Caco-2 (cell line): ENCODE results near the gene TNRC18. TPM values are rescaled to one million over a fixed set of nuclear protein-coding genes. Genes with fewer than 3 reads are reported as not detected.
A peak's percentile ranks its signal among the peaks of the same experiment; 100 is the strongest.

Source experiments
- BruUV-seq: library from RNA; stranded (reverse); fragments of 400-500 nt; replicated peaks from 2 replicates; lab custom pipeline; 2021; lab: Mats Ljungman, UMichigan
- CTCF ChIA-PET: fragments of 300-600 bp; sonication (Branson Sonifier 250); formaldehyde crosslinking; loops from one replicate; lab custom pipeline; 2022; ENCODE audit warnings: antibody characterized with exemption; lab: Charles Lee
- POLR2A ChIA-PET: fragments of 300-600 bp; sonication (Branson Sonifier 250); formaldehyde crosslinking; loops from one replicate; lab custom pipeline; 2022; ENCODE audit warnings: antibody characterized with exemption; lab: Charles Lee
- DNase-seq, 2 experiments: peaks; one replicate each; pipeline versions ENCODE4 v3.0.0 to v3.0.0-alpha.2; 2020 to 2022
- H3K27me3 ChIP-seq: replicated peaks from 2 replicates; pipeline ENCODE4 v1.6.0; 2011; ENCODE audit warnings: low read length; ENCODE audit not compliant: control insufficient read depth, insufficient read depth
- H3K36me3 ChIP-seq: 2 replicates; pipeline ENCODE4 v1.5.1; 2011; ENCODE audit warnings: low read length; ENCODE audit not compliant: control insufficient read depth, insufficient read depth
- H3K4me1 ChIP-seq: fragments of 250-450 bp; sonication (Bioruptor Pico); 2 replicates; pipeline ENCODE4 v1.5.1; 2020; ENCODE audit warnings: mild to moderate bottlenecking
- H3K4me3 ChIP-seq: 2 replicates; pipeline ENCODE4 v1.5.1; 2011; ENCODE audit warnings: low read depth, mild to moderate bottlenecking, control low read depth, low read length
- H3K9me3 ChIP-seq: fragments of 250-450 bp; sonication (Bioruptor Pico); 2 replicates; pipeline ENCODE4 v1.5.1; 2020; ENCODE audit warnings: mild to moderate bottlenecking, moderate library complexity
- H3K27ac Mint-ChIP-seq: one replicate; pipeline ENCODE4 v1.8.0; 2022; ENCODE audit warnings: mixed read lengths; ENCODE audit not compliant: unreplicated experiment
- H3K27me3 Mint-ChIP-seq: one replicate; pipeline ENCODE4 v1.8.0; 2022; ENCODE audit warnings: mixed read lengths; ENCODE audit not compliant: insufficient read depth, unreplicated experiment
- H3K36me3 Mint-ChIP-seq: one replicate; pipeline ENCODE4 v1.8.0; 2022; ENCODE audit warnings: mild to moderate bottlenecking, mixed read lengths; ENCODE audit not compliant: insufficient read depth, unreplicated experiment
- H3K4me1 Mint-ChIP-seq: one replicate; pipeline ENCODE4 v1.8.0; 2022; ENCODE audit warnings: low read depth, mixed read lengths; ENCODE audit not compliant: unreplicated experiment
- H3K4me3 Mint-ChIP-seq: one replicate; pipeline ENCODE4 v1.8.0; 2022; ENCODE audit warnings: mild to moderate bottlenecking, moderate library complexity, mixed read lengths; ENCODE audit not compliant: unreplicated experiment
- H3K9me3 Mint-ChIP-seq: one replicate; pipeline ENCODE4 v1.8.0; 2022; ENCODE audit warnings: mixed read lengths; ENCODE audit not compliant: unreplicated experiment
- CTCF ChIP-seq, 2 experiments: fragments of 200-600 bp in 1 of 2; IDR thresholded peaks; 1 replicate in 1 of 2; 2 replicates in 1 of 2; pipeline versions ENCODE4 v1.5.1 to v1.8.0; 2011 to 2022; ENCODE audit warnings: antibody characterized with exemption in 1 of 2, control low read depth in 1 of 2, inconsistent platforms in 1 of 2, low read depth in 1 of 2, low read length in 1 of 2, mild to moderate bottlenecking in 1 of 2, moderate library complexity in 1 of 2; ENCODE audit not compliant: insufficient read depth in 1 of 2, severe bottlenecking in 1 of 2, unreplicated experiment in 1 of 2
- intact Hi-C: fragments of 100-400 bp; cut with micrococcal nuclease; formaldehyde crosslinking; loops from one replicate; pipeline ENCODE4 v1.10.0; 2022; ENCODE audit not compliant: unreplicated experiment
- total RNA-seq: library from RNA; stranded (reverse); gene quantifications from 2 replicates; pipeline ENCODE4 v1.2.3, GENCODE V29; 2022

TNRC18 gene
- total RNA-seq, 1 experiment from 2014 or later = 75.6 TPM

- H3K36me3 ChIP-seq = 0 out of 2 replicates have a peak, but pooled peaks cover 2% of the 10 kb centered on the region
- ChIA-PET CTCF (interaction anchor here (0.5 to 0.7 kb wide), 2 partner anchors 20 to 357 kb away, joined by 3 to 4 read pairs; no protein-coding TSS in a partner anchor), POLR2A (no interaction called here)
- H3K4me3 Mint-ChIP-seq = no peak overlapping the region
- H3K9me3 ChIP-seq = no peaks in the 10 kb centered on the region
- no TSS peak for BruUV-seq
- DNase-seq = no peak
- H3K27me3 ChIP-seq = no peaks in the 10 kb centered on the region
- intact Hi-C loops = no loop called here
- no peak overlapping the region for H3K27ac Mint-ChIP-seq
- peaks cover 19% of the 10 kb centered on the region for H3K4me1 Mint-ChIP-seq
- no peaks in the 10 kb centered on the region for H3K27me3 Mint-ChIP-seq
- H3K4me1 ChIP-seq = peaks cover 7% of the 10 kb centered on the region
- peaks cover 72% of the 10 kb centered on the region for H3K36me3 Mint-ChIP-seq
- TF ChIP-seq CTCF (IDR thresholded peaks at IDR 0.05; ENCODE audit: insufficient read depth in 1 of 2, low read depth in 1 of 2, low read length in 1 of 2, severe bottlenecking in 1 of 2, unreplicated experiment in 1 of 2) = no peak
- H3K9me3 Mint-ChIP-seq = no peaks in the 10 kb centered on the region
- no peak overlapping the region for H3K4me3 ChIP-seq
Measured at GRCh38 chr7:5404421-5404826, 19.2 kb downstream of the TNRC18 start.

- Histone ChIP-seq H3K36me3 (0 out of 2 replicates have a peak, but pooled peaks cover 2% of the 10 kb centered on the region), H3K27me3 (no peaks in the 10 kb centered on the region), H3K4me3 (no peak overlapping the region), H3K4me1 (peaks cover 7% of the 10 kb centered on the region), H3K9me3 (no peaks in the 10 kb centered on the region)
- TF ChIP-seq CTCF (IDR thresholded peaks at IDR 0.05; ENCODE audit: insufficient read depth in 1 of 2, low read depth in 1 of 2, low read length in 1 of 2, severe bottlenecking in 1 of 2, unreplicated experiment in 1 of 2) = no peak
- Mint-ChIP-seq H3K9me3 (no peaks in the 10 kb centered on the region), H3K4me3 (no peak overlapping the region), H3K4me1 (peaks cover 10% of the 10 kb centered on the region), H3K27ac (no peak overlapping the region), H3K27me3 (no peaks in the 10 kb centered on the region), H3K36me3 (peaks cover 72% of the 10 kb centered on the region)
- intact Hi-C loops = no loop called here
- CTCF ChIA-PET = no interaction called here
- POLR2A ChIA-PET = no interaction called here
- no TSS peak for BruUV-seq
- no peak for DNase-seq
Measured at GRCh38 chr7:5403442-5403841, 20.2 kb downstream of the TNRC18 start.

- no TSS peak for BruUV-seq
- Mint-ChIP-seq H3K4me3 (no peak overlapping the region), H3K4me1 (peaks cover 7% of the 10 kb centered on the region), H3K36me3 (peaks cover 57% of the 10 kb centered on the region), H3K27ac (peak overlapping the region; percentile 79), H3K27me3 (no peaks in the 10 kb centered on the region), H3K9me3 (no peaks in the 10 kb centered on the region)
- ChIA-PET POLR2A (interaction anchor here (0.6 kb wide), 1 partner anchor 127 kb away, joined by 3 read pairs; no protein-coding TSS in a partner anchor), CTCF (no interaction called here)
- no peak for DNase-seq
- H3K4me3 ChIP-seq = no peak overlapping the region
- peaks cover 3% of the 10 kb centered on the region; the same call in 1 of the 2 replicates for H3K36me3 ChIP-seq
- H3K9me3 ChIP-seq = no peaks in the 10 kb centered on the region
- H3K4me1 ChIP-seq = peaks cover 7% of the 10 kb centered on the region
- intact Hi-C loops = loop anchor here (2.0 kb wide), 1 partner anchor 53 kb away; no protein-coding TSS in a partner anchor
- H3K27me3 ChIP-seq = no peaks in the 10 kb centered on the region
- no peak for TF ChIP-seq CTCF (IDR thresholded peaks at IDR 0.05; ENCODE audit: insufficient read depth in 1 of 2, low read depth in 1 of 2, low read length in 1 of 2, severe bottlenecking in 1 of 2, unreplicated experiment in 1 of 2)
Measured at GRCh38 chr7:5397736-5398135, 25.9 kb downstream of the TNRC18 start.
